ENCODE measurements around the gene STK33.

Gene STK33

GRCh38 chr11:8636127-8636526 lies 42.1 kb upstream of the STK33 start:
- H3K79me2 ChIP-seq (ENCODE audit: insufficient read depth, low read length) = no peaks in the 10 kb centered on the region

GRCh38 chr11:8634498-8634897 lies 40.5 kb upstream of the STK33 start:
- H3K27ac ChIP-seq (ENCODE audit: low read depth, low read length, poor library complexity, severe bottlenecking) = no peak overlapping the region
- H3K79me2 ChIP-seq (ENCODE audit: insufficient read depth, low read length) = no peaks in the 10 kb centered on the region
- H4K20me1 ChIP-seq (ENCODE audit: insufficient read depth, low read length) = no peaks in the 10 kb centered on the region
- no peak overlapping the region for H2AFZ ChIP-seq (ENCODE audit: low read length)
- H3K9me3 ChIP-seq (ENCODE audit: low read length) = no peaks in the 10 kb centered on the region
- no peak overlapping the region for H3K4me2 ChIP-seq (ENCODE audit: low read length)
- no peaks in the 10 kb centered on the region for H3K27me3 ChIP-seq (ENCODE audit: insufficient read depth, low read length)
- no peak overlapping the region for H3K9ac ChIP-seq (ENCODE audit: low read length)
- no peaks in the 10 kb centered on the region for H3K4me1 ChIP-seq (ENCODE audit: insufficient read depth, low read length, severe bottlenecking)
- TF ChIP-seq CTCF (IDR thresholded peaks at IDR 0.05; ENCODE audit: low read length) = no peak
- no peak for TF ChIP-seq EZH2 (IDR thresholded peaks at IDR 0.05; ENCODE audit: borderline replicate concordance, low read length)
- H3K36me3 ChIP-seq (ENCODE audit: insufficient read depth, low read length) = peaks cover 38% of the 10 kb centered on the region
- no peaks in the 10 kb centered on the region for H3K9me2 ChIP-seq (ENCODE audit: low read depth, low read length)
- H3F3A ChIP-seq (ENCODE audit: insufficient read depth, low read length) = no peaks in the 10 kb centered on the region
- H3K4me3 ChIP-seq (ENCODE audit: low read depth, low read length, poor library complexity, severe bottlenecking) = no peak overlapping the region

More at GRCh38 chr11:8636127-8636526, 42.1 kb upstream of the STK33 start:
- TF ChIP-seq EZH2 (IDR thresholded peaks at IDR 0.05; ENCODE audit: borderline replicate concordance, low read length) (no peak), CTCF (IDR thresholded peaks at IDR 0.05; ENCODE audit: low read length) (no peak)
- no peak overlapping the region for H3K27ac ChIP-seq (ENCODE audit: low read depth, low read length, poor library complexity, severe bottlenecking)
- no peak overlapping the region for H3K4me2 ChIP-seq (ENCODE audit: low read length)
- no peaks in the 10 kb centered on the region for H3K27me3 ChIP-seq (ENCODE audit: insufficient read depth, low read length)
- H3K9ac ChIP-seq (ENCODE audit: low read length) = no peak overlapping the region
- no peaks in the 10 kb centered on the region for H4K20me1 ChIP-seq (ENCODE audit: insufficient read depth, low read length)
- H3K4me1 ChIP-seq (ENCODE audit: insufficient read depth, low read length, severe bottlenecking) = no peaks in the 10 kb centered on the region
- no peaks in the 10 kb centered on the region for H3F3A ChIP-seq (ENCODE audit: insufficient read depth, low read length)
- H3K36me3 ChIP-seq (ENCODE audit: insufficient read depth, low read length) = peaks cover 44% of the 10 kb centered on the region
- no peak overlapping the region for H3K4me3 ChIP-seq (ENCODE audit: low read depth, low read length, poor library complexity, severe bottlenecking)
- no peaks in the 10 kb centered on the region for H3K9me2 ChIP-seq (ENCODE audit: low read depth, low read length)
- H2AFZ ChIP-seq (ENCODE audit: low read length) = no peak overlapping the region
- no peaks in the 10 kb centered on the region for H3K9me3 ChIP-seq (ENCODE audit: low read length)

- no peaks in the 10 kb centered on the region for H3K4me1 ChIP-seq (ENCODE audit: insufficient read depth, low read length, severe bottlenecking)
- peaks cover 20% of the 10 kb centered on the region for H3K36me3 ChIP-seq (ENCODE audit: insufficient read depth, low read length)
- no peak overlapping the region for H3K4me3 ChIP-seq (ENCODE audit: low read depth, low read length, poor library complexity, severe bottlenecking)
- no peaks in the 10 kb centered on the region for H3K79me2 ChIP-seq (ENCODE audit: insufficient read depth, low read length)
- no peak overlapping the region for H3K9ac ChIP-seq (ENCODE audit: low read length)
- no peak overlapping the region for H2AFZ ChIP-seq (ENCODE audit: low read length)
- H3F3A ChIP-seq (ENCODE audit: insufficient read depth, low read length) = no peaks in the 10 kb centered on the region
- no peak overlapping the region for H3K27ac ChIP-seq (ENCODE audit: low read depth, low read length, poor library complexity, severe bottlenecking)
- H3K9me3 ChIP-seq (ENCODE audit: low read length) = no peaks in the 10 kb centered on the region
- H3K9me2 ChIP-seq (ENCODE audit: low read depth, low read length) = no peaks in the 10 kb centered on the region
- H3K27me3 ChIP-seq (ENCODE audit: insufficient read depth, low read length) = no peaks in the 10 kb centered on the region
- no peaks in the 10 kb centered on the region for H4K20me1 ChIP-seq (ENCODE audit: insufficient read depth, low read length)
- TF ChIP-seq EZH2 (IDR thresholded peaks at IDR 0.05; ENCODE audit: borderline replicate concordance, low read length) (no peak), CTCF (IDR thresholded peaks at IDR 0.05; ENCODE audit: low read length) (no peak)
- H3K4me2 ChIP-seq (ENCODE audit: low read length) = no peak overlapping the region
These were observed 37.5 kb upstream of the STK33 start for GRCh38 chr11:8631395-8632118.
